ENCODE data around the gene ABCC3.

DNA sequence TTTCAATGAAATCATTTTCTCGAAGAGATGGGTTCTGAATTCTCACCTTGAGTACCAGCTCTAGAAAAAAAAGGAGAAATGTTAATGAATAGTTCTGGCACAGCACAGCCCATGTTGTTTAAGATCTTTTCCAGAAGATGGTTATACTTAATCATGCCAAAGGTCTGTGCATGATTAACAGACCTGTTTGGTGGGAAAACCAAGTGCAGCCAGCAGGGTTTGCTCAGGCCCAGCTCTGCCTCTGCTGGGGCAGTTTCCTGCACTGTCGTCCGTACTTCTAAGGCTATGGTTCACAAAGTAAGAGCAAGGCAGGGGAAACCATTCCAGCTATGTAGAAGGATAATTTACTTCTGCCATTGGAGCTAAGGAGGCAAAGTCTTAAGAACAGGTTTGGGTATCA, 62.4 kb downstream of the ABCC3 start:
- no peak for TF ChIP-seq GATA2 (IDR thresholded peaks at IDR 0.05; ENCODE audit: low read depth, low read length)
- TF ChIP-seq GATA3 (IDR thresholded peaks at IDR 0.05; ENCODE audit: low read depth, low read length), result no peak
